Stimulated activated CD8-positive, alpha-beta memory T cell treated with anti-CD3 and anti-CD28 coated beads, Interleukin-4, amount 100 ng/mL, for 4 hours (primary cell): ENCODE data around the gene CYP4V2.
A peak's percentile ranks its signal among the peaks of the same experiment; 100 is the strongest.

Experiments
- DNase-seq, 2 donors: peaks; one replicate each; pipeline ENCODE4 v3.0.0-alpha.2; 2020; ENCODE audit warnings: low read depth in 2 of 2, low spot score in 1 of 2

Gene CYP4V2

DNA sequence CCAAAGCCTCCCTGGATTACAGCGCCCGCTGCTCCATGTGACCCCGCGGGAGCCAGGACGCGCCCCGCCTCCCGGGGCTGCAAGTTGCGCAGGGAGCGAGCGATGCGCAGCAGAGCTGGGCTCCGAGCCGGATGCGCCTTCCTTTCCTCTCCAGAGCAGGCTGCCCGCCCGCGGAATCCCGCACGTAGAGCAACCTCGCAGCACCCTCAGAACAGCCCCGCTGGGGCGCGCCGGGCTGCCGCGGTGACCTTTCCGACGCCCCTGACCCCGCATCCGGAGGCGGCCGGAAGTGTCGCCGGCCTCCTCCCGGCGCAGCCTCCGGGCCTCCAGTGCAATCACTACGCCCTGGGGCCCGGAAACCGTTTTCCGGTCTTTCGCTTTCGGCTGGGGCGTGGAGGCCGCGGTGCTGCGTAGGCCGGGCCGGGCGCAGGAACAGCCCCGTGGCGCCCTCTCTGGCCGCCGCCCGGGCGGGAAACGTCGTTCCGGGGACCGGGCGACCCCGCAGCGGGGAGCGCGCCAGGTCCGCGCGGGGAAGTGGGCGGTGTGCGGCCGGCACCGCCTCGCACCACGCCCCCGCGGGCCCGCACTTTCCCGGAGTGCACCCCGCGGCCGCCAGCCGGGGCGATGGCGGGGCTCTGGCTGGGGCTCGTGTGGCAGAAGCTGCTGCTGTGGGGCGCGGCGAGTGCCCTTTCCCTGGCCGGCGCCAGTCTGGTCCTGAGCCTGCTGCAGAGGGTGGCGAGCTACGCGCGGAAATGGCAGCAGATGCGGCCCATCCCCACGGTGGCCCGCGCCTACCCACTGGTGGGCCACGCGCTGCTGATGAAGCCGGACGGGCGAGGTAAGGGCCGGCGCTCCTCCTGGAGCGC lies at the start of gene CYP4V2:
Gene CYP4V2, plus strand, starts transcription at position 368 of the 866 bp plus-strand sequence. Its CDS starts 257 bp downstream, at position 625.
- peak; percentile 68 to 71 for DNase-seq

DNA sequence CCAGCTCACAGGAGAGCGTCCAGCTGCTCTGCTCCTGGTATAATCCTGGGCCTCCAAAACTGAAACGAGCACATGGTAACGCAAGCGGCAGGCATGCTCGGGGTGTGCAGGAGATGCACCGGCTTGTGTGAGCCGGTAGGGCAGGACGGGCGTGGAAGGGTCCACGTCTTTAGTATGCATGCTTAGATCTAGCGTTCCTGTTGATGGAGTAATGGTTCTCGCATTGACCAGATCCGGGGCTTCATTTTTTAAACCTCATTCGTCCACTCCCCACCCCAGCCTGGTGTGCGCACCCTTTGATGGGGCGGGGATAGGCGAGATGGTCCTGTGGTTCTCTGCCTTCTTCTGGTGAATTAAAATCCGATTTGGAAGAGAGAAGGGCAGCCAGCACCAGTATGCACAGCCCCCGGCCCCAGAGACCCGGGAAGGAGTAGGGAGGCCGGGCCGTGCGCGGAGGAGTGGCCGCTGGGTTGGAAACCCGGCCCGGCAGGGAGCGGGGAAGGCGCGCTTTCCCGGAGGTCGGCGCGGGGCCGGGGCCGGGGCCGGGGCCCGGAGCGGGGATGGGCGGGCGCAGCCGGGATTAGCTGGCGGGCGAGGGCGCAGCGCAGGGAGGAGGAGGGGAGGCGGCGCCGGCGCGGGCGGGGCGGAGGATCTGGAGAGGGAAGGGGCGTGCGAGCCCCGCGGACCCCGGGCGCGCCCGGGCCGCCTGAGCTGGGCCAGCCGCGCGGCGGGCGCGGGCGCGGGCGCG lies 47.0 kb upstream of the CYP4V2 start:
- DNase-seq = no peak

- no peak for DNase-seq
Observed at GRCh38 chr4:186144946-186145569, 46.3 kb upstream of the CYP4V2 start.

- no peak for DNase-seq
Observed at GRCh38 chr4:186146458-186146857, 44.9 kb upstream of the CYP4V2 start.

- no peak for DNase-seq
Observed at GRCh38 chr4:186148336-186148975, 42.9 kb upstream of the CYP4V2 start.

DNA sequence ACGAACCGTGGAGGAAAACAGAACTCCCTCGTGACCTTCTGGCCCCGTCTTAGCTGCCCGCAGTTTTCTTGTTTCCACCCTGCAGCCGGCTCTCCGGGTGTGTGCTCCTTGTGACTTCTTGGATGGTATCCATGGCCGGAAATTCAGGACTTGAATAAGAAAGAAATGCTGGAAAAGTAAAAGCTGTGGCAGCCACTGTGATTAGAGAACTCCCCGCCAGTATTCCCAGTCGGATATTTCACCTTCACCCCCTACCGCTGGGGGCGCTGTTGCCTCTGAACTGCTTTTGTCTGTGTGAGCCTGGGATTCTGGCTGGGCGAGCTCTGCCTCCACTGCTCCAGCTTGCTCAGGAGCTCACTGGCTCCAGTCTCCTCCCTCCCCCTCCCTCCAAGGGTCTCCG lies 41.5 kb upstream of the CYP4V2 start:
- no peak for DNase-seq

DNA sequence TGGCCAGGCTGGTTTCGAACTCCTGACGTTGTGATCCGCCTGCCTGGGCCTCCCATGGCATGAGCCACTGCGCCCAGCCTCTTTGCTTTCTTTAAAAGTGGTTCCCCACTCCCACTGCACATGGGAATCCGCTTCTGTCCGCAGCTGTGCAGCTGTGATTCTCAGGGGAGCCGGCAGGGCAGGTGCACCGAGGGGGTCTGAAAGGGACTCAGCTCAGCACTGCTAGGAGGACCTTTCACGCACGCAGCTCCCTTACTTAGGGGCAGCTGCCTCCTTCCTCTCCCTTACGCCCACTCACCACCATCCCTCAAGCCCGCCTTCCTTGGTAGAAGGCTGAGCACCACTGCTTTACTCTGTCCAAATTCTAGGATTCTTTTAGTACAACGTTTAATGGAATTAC lies 40.4 kb upstream of the CYP4V2 start:
- no peak for DNase-seq

GRCh38 chr4:186151499-186151898 lies 39.9 kb upstream of the CYP4V2 start:
- DNase-seq = no peak

- DNase-seq = no peak
Observed at GRCh38 chr4:186158021-186158813, 33.1 kb upstream of the CYP4V2 start.

GRCh38 chr4:186158966-186159365 lies 32.4 kb upstream of the CYP4V2 start:
- DNase-seq = no peak

DNA sequence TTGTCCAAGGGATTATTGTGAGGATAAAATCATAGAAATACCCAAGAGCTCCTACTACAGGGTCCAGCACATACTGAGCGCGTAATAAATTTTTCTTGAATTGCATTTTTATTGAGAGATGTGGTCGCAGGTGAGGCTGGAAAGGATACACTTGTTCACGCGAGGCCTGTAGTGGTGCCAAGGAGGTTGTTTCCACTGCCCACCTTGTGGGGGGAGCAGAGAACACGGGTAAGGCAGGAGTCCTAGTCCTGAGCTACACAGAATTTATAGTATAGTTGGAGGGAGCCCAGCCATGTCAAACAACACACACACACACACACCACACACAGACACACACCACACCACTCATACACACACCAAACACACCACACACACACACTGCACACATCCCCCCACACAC lies 31.8 kb upstream of the CYP4V2 start:
- no peak for DNase-seq

DNA sequence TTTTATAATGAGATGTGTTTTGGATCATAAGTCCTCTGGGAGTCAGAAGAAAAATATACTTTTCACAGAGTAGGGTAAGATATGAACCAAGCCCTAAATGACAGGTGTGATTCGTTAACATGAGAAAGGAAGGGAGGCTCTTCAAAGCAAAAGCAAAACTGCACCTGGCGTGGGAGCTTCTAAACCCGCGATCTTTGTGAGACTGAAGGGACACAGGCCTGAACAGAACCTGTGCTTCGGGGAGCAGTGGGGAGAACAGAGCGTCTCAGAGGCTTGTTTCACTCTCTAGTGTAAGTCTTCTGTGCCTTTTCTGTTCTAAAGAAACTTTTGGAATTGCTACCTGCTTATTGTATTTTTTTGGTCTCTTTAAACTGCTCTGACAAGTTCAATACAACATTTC lies 30.2 kb upstream of the CYP4V2 start:
- no peak for DNase-seq

DNA sequence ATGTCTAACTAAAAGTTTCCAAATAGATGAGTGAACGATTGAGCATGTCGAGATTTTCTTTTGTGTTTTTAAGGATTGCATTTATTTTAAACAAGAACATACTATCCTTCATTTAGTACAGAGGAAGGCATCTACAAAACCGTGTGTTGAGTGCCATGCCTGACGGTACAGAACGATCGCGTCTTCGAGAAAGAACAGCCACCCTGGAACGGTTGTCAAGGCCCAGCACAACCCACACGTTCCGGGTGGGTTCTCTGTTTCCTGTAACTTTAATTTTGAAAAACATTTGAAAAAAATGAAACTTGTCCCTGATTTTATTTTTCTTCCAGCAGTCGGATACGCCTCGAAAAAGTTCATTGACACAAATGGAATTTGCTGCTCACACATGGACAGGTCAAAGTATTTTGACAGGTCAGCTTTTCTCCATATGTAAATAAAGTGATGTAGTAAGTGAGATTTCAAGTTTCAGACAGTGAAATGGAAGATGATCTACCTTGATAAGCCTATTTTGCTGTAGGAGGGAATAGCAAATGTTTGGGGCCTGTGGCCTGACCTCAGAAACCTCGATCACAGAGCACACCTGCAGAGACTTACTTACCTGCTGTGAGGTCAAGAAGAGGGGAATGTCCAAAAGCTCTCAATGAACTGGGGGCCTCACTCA lies 24.4 kb upstream of the CYP4V2 start:
- DNase-seq = no peak

GRCh38 chr4:186167605-186168004 lies 23.8 kb upstream of the CYP4V2 start:
- no peak for DNase-seq

DNA sequence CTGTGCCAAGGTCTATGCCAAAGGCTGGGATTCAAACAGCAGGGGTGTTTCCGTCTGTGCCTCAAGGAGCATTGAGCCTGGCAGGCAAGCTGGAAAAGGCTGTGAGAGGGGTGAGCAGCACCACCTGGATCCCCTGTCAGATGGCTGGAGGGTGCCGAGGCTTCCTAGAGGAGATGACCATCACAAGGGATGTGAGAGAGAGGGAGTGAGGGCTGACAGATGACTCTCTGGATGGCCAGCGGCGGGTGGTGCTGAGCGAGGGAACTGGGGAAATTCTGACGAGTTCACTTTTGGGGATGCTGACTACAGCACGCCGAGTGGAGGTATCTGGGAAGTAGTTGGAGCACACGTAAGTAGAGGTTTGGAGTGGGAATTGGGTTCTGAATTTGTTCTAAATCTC lies 22.6 kb upstream of the CYP4V2 start:
- DNase-seq = no peak

DNA sequence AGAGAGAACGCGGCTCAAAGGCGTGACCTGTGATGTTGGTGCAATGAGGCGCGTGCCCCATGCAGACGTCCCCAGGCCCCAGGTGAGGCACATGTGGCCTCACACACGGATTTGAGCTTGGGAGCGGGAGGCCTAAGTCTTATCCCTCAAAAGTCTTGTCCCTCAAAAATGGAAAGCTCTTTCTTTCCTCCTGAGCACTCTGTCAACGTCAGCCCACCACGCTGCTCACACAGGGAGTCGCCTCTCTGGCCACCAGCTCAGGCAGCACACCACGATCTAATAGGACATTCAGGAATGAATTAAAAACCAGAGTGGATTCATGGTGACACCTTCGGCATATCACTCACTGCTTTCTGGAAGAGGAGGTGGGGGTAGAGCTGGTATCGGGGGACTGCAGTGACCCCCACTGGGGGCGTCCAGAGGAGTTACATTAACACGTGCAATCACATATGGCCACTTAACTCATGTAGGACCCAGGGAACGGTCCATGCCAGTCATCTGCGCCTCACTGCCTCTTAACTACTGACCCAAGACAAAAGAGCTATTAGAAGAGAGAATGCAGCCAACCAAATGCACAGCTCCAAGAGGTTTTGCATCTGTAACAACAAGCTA lies 21.9 kb upstream of the CYP4V2 start:
- no peak for DNase-seq

GRCh38 chr4:186169945-186170802 lies 21.2 kb upstream of the CYP4V2 start:
- DNase-seq = no peak

GRCh38 chr4:186170966-186171365 lies 20.4 kb upstream of the CYP4V2 start:
- DNase-seq = no peak

- DNase-seq = no peak
Observed at GRCh38 chr4:186172546-186172945, 18.8 kb upstream of the CYP4V2 start.
